Activated CD4-positive, CD25-positive, alpha-beta regulatory T cell (primary cell): ENCODE data around the gene CPPED1.
"Not testable (repeated sequence)": the region's sequence is repeated elsewhere in the genome, so short reads cannot be mapped to it uniquely, and the experiment has no call there.

Experiments
- DNase-seq, 4 experiments: peaks; one replicate each; lab custom pipeline; 2025; lab: John Stamatoyannopoulos, UW

Gene CPPED1

DNA sequence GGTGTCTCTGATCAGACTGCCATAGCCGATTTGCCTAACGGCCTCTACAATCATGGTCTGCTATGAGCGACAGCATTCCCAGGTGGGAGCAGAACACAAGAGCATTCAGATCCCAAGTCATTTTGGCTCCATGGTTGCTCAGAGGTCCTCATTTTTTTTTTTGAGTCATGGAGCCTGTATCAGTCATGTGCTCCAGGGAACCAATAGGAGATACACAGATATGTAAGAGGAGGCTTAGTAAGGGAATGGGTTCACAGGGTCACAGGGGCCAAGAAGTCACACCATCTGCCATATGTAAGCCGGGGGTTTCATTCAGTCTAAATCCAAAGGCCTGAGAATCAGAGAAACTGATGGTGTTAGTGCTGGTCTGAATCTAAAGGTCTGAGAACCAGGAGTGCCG lies 36.8 kb downstream of the CPPED1 start:
- no peak for DNase-seq

DNA sequence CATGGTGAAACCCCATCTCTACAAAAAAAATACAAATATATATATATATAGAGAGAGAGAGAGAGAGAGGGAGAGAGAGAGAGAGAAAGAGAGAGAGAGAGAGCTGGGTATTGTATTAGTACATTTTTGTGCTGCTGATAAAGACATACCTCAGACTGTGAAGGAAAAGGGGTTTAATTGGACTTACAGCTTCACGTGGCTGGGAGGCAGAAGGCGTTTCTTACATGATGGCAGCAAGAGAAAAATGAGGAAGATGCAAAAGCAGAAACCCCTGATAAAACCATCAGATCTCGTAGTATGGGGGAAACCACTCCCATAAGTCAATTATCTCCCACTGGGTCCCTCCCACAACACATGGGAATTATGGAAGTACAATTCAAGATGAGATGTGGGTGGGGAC lies 37.5 kb downstream of the CPPED1 start:
- not testable (repeated sequence) for DNase-seq

DNA sequence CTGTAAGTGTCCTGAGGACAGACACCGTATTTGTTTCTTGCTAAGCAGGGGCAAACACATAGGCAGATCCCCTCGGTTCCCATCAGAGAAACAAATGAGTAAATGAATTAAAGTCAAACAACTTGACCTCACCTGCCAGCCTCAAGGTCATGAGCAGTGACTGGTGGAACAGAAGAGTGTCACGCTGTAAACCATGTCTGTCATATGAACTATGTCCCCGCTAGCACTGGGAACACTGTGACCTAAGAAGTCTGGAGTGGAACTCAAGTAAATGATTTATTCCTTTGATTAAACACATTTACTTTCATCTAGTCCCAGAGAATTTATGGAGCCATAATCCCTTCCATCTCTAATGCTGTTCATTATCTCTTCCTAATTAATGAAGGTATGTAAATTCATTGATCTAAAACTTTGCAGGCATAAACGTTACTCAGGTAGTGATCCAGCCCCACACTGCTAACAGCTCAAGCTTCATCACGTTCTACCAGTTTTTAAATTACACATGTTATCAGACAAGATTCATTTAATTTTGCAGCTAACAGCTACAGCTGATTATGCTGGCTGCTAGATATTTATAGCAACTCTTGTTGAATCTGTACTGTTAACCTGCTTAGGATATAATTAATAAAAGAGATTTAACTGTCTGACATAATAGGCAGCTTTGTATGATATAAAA lies 38.7 kb downstream of the CPPED1 start:
- DNase-seq, result no peak

DNA sequence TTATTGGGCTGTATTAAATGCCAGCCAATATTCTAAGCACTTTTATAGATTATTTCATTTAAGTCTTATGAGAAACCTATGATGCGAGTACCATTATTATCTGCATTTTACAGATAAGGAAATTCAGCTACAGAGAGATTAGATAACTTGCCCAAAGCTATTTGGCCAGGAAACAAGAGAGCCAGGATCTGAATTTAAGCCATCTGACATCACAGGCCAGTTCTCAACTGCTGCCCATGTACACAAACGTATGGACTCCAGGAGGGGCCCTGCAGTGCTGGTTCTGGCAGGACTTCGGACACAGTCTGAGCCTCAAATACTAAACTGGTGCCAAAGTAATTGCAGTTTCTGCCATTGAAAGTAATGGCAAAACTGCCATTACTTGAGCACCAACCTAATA lies 40.2 kb downstream of the CPPED1 start:
- no peak for DNase-seq

DNA sequence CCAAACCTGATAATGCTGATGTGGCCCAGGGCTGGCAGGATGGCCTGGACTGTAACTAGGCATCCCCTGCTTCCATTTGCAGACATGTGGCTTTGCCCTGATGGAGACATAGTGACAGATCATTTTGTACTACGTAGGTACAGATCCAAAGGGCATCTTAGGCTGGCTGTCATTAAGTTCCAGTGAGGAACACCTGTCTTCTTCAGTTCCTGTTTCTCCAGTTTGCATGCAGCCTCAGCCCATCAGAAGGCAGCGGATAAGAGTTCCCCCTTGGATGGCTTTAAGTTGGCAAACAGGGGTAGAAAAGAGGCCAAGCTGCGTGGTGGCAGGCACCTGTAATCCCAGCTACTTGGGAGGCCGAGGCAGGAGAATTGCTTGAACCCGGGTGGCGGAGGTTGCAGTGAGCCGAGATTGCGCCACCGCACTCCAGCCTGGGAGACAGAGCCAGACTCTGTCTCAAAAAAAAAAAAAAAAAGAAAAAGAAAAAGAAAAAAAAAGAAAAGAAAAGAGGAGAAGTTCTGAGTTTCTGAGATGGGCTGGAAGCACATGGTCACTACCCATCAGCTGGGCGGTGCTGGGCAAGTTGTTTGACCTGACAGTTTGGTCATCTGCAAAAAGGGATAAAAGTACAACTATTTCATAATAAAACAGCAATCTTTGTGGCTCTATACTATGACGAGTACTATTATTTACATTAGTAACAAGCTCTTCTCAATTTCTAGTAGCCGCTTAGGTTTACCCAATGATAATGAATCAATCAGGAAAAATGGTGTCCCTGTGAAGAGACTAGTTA lies 42.7 kb downstream of the CPPED1 start:
- DNase-seq, result no peak

DNA sequence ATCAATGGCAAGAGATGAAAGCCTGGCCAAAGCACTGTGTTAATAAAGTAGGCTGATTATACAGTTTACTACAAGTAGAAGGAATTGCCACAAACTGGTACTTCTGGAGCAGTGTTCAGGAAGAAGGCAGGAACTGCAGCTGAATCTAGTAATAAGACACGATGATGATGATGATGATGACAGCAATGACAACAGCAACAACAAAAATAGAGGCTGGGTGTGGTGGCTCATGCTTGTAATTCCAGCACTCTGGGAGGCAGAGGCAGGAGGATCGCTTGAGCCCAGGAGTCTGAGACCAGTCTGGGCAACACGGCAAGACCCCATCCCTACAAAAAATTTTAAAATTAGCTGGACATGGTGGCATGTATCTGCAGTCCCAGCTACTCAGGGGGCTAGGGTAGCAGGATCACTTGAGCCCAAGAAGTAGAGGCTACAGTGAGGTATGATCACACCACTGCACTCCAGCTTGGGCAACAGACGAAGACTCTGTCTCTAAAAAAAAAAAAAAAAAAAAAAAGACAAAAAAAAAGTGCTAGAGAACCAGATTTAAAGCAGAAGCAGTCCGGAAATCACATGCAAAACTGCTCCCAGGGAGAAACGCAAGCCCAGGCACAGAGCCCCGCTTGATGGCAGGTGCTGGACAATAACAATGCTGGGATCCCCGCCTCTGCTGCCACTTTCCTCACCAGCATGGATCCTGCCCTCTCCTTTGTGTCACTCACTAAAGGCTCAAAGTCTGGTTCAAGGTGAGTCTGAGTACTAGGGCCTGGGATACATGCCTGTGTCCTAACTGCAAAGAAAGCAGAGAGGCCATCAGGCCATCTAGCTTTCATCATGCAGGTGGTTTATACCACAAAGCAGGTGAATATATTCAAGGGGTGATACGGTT lies 44.8 kb downstream of the CPPED1 start:
- no peak for DNase-seq

DNA sequence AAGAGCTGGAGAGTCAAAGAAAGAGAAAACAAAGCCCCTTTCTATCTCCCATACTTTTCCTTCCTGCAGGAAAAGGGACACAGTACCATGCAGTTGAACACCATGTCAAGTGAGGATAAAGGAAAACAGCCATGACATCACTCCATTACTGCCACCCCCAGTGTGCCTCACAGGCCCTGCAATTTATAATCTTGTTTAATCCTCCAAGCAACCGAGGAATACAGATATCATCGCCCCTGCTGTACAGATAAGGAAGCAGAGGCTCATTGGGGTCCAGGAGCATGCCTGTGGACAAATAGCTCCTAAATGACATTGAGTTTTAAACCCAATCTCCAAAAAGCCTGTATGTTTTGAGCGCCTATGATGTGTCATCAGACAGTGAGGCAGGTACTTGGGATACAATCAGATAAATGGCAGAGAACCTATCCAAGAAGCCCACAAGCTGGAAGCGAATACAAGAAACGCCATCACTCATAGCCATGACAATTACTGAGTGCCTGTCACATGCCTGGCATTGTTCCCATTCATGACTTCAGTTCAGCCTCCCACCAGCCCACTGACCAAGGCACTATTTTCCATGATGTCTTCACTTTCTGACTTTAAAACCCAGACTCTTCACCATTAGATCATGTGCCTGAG lies 45.5 kb downstream of the CPPED1 start:
- no peak for DNase-seq

DNA sequence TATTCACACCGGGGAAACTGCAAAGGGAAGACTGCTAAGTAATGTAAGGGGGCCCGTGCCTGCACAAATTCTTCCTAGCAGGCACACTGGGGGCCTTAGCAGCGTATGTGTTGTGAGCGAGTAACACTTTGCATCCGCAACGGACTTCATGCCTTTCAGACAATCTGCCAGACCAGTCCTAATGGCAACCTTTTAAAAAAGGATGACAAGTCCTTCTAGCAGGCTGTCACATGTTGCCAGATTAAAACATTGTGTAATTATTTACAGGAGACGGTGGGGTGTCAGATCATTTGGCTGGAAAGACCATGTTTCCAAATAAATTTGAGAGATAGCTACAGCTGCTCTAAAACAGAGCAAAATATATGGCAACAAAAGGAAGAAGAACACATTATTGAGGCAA lies 46.1 kb downstream of the CPPED1 start:
- no peak for DNase-seq

DNA sequence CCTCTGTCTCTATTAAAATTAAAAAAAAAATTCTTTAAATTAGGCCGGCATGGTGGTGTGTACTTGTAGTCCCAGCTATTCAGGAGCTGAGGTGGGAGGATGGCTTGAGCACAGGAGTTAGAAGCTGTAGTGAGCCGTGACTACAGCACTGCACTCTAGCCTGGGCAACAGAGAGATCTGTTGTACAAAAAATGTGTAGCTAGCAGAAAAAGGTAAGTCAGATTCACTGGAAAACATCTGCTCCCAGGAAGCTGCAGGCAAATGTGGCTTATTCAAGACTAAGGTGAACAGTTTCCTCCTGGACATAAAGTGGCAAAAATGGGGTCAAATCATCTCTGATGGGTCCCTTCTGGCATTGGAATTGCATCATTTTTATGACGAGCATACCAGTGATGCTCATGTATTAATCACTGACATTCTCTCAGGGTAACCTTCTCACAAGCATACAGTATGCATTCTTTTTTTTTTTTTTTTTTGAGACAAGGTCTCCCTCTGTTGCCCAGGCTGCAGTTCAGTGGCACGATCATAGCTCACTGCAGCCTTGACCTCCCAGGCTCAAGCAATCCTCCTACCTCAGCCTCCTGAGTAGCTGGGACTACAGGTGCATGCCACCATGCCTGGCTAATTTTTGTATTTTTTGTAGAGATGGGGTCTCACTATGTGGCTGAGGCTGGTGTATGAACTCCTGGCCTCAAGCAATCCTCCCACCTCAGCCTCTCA lies 48.7 kb downstream of the CPPED1 start:
- no peak for DNase-seq

DNA sequence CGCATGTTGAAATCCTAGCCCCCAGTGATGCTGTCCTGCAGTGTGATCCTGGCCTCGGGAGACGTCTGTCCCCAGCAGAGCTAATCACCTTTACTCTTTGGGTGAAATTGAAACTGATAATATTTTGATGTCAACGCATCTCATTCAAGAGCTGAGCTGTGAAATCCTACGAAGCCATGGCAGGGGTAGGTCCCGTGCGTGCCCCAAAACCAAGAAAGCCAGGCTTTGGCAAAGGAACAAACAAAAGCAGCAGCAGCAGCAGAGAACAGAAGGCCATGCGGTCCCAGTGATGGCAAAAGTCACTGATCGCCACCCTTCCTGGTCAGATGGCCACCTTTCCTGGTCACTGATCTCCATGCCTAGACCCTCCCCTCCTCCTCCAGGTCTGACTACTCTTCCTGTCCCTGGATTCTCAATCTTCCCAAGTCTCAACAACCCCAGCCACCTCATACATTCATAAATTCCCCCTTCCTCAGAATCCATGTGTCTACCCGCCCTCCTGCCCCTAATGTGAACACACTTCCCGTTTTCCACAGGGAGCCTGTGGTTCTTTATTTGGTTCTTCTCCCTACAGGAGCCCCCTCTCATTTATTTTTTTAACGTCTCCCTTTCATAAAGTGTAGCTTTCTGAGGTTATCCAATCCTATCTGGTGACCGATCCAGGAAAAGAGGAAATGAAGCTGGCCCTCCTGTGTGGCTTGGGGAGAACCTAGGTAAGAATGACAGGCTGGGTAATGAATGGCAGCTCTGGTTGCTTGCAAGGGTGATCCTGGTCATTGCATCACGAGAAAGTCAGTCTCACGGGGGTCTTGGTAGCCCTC lies 50.3 kb downstream of the CPPED1 start:
- DNase-seq, result no peak

DNA sequence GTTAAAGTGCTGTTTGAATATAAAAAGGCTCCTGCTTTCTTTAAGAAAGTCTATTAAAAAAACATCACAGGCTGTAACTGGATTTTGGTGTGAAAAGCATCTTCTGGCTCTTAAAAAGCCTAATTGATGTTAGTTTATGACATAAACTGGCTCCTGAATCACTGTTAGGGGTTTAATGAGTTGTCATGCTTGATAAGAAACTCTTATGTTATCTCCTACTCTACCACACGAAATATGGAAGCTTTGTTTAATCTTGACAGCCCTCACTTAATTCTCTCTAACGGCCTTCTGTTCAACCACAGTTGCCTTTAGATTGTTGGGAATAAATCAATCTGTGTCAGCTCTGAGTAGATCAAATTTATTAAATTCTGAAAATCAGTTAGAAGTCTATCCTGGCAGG lies 51.5 kb downstream of the CPPED1 start:
- no peak for DNase-seq

DNA sequence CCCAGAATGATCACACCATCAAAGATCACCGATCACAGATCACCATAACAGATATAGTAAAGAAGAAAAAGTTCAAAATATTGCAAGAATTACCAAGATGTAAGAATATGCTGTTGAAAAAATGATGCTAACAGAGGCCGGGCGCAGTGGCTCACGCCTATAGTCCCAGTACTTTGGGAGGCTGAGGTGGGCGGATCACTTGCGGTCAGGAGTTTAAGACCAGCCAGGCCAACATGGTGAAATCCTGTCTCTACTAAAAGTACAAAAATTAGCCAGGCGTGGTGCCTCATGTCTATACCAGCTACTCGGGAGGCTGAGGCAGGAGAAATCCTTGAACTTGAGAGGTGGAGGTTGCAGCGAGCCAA lies 53.2 kb downstream of the CPPED1 start:
- no peak for DNase-seq

DNA sequence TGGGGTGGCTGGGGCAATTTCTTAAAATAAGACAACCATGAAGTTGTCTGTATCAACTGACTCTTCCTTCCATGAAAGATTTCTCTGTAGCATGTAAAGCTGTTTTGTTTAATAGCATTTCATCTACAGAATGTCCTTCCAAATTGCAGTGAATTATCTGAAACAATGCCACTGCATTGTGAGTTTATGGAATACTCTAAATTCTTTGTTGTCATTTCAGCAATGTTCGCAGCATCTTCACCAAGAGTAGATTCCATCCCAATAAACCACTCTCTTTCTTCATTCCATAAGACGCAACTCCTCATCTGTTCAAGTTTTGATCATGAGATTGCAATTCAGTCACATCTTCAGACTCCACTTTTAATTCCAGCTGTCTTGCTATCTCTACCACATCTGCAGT lies 54.6 kb downstream of the CPPED1 start:
- no peak for DNase-seq

DNA sequence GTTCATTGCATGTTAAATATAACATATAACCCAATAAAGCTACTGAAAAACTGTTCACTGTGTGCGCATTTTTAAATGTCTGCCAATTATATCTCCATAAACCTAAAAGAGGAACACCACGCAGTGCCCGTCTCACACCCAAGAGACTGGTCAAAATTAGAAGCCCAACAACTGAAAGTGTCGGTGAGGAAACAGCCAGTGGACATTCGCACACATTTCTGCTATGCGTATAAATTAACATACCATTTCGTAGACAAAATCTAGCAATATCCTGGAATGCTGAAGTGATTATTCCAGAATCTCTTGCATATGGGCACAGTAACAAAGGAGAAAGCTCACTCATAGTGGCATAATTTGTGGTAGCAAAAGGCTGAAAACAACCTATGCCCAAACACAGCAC lies 55.9 kb downstream of the CPPED1 start:
- DNase-seq, result no peak

DNA sequence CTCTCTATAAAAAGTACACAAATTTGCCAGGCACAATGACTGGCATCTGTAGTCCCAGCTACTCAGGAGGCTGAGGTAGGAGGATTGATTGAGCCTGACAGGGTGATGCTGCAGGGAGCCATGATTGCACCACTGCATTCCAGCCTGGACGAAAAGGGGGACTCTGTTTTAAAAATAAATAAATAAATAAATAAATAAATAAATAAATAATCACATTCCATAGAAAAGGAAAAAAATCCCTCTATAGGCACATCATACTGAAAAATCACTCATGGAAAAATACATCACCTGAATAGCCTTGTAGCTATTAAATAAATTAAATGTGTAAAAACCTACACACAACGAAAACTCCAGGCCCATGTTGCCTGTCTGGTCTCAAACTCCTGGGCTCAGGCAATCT lies 56.4 kb downstream of the CPPED1 start:
- DNase-seq, result no peak

DNA sequence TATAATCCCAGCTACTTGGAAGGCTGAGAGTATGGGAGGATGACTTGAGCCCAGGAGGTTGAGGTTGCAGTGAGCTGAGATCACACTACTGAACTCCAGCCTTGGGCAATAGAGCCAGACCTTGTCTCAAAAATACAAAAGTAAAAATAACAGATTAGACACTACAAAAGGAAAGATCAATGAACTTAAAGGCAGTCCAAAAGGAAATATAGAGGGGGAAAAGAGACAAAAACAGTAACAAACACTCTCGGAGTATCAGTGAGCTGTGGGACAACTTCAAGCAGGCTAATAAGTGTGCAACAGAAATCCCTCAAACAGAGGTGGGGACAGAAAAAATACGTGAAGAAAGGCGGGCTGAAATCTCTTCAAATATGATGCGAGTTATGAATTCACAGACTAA lies 58.8 kb downstream of the CPPED1 start:
- DNase-seq, result no peak

DNA sequence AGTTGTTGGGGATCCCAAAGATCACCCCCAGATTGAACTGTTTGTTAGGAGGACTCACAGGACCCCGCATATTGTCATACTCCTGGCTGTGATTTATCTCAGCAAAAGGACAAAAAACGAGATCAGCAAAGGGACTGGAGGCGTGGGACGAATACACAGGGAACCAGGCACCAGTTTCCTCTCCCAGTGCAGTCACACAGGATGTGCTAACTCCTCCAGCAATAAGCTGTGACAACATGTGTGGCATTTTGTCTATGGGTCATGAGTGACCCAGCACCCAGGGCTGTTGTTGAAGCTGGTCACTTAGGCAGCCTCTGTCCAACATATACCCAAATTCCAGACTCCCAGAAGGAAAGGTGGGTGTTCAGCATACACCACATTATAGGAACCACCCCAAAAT lies 60.9 kb downstream of the CPPED1 start:
- no peak for DNase-seq

DNA sequence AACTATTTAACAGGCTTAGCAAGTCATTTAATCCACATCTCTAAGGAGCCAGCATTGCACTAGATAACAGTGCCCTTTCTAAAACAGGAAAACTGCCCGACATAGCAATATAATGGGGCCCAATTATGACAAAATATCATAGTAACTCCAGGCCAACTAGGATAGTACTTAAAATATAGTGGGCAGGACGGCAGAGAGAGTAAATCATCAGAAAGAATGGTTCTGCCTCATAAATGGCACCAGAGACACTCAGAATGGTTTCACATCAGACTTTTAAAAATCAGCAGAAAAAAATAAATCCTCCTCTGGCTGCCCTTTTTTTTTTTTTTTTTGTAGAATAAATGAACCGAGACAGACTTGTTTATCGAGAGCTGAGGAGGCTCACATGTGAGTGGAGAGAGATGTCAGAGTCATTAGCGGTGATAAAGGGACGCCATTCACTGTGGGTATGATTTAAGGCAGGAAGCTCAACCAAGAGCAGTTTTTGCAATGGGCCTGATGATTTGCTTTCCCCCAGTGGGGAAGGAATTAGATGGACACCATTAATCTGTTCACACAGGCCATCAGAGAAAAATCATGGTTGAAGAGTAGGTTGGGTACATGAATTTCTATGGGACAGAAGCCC lies 62.6 kb downstream of the CPPED1 start:
- no peak for DNase-seq

DNA sequence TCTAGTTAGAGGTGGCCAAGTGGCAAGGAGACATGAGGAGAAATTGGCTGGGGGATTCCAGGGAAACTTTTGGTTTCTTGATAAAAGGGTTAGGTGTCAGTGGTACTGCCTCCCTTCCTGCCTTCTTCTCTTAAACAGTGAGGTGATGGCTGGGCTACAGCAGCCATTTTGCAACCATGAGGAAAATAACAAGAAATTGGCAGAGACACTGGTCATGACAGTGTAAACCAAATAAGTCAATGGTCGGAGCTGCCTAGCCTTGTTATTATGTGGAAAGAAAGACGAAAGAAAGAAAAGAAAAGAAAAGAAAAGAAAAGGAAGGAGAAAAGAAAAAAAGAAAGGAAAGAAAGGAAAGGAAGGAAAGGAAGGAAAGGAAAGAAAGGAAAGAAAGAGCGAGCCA lies 63.9 kb downstream of the CPPED1 start:
- DNase-seq, result no peak

DNA sequence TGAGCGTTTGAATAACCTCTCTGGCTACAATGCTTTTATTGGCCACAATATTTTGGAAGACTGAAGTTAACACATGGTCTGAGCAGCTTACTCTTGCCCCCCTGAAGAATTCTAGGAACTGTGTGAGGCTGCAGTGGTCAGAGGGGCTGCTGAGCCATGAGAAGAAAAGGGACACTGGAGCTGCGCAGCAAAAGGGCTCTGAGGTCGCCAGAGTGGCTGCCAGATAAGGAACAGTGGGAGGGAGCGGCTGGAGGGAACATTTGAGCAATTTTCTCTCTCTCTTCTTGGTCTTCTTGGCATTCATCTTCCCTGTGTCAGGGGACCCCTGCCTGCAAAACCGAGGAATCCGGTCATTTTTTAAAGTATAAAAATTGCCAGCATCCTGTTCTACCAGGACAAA lies 66.1 kb downstream of the CPPED1 start:
- DNase-seq, result no peak
